Loucy (cell line): ENCODE data around the gene ZNF605.

Experiments
- H2AFZ ChIP-seq: fragments of 200-600 bp; sonication (generic); 2 replicates; pipeline ENCODE4 v1.6.0; 2016; ENCODE audit warnings: antibody characterized with exemption, mild to moderate bottlenecking, low read length, moderate library complexity
- H3F3A ChIP-seq: fragments of 200-600 bp; 2 replicates; pipeline ENCODE4 v1.6.0; 2016; ENCODE audit warnings: antibody characterized with exemption, low read depth, mild to moderate bottlenecking
- H3K27me3 ChIP-seq: fragments of 200-600 bp; sonication (generic); 2 replicates; pipeline ENCODE4 v1.6.1; 2014; ENCODE audit warnings: low read length, mild to moderate bottlenecking; ENCODE audit not compliant: insufficient read depth, poor library complexity, severe bottlenecking
- H3K36me3 ChIP-seq: fragments of 200-600 bp; sonication (generic); 2 replicates; pipeline ENCODE4 v1.6.1; 2016; ENCODE audit warnings: low read length; ENCODE audit not compliant: insufficient read depth
- H3K4me1 ChIP-seq: fragments of 200-600 bp; sonication (generic); 2 replicates; pipeline ENCODE4 v1.5.1; 2014; ENCODE audit warnings: low read length, mild to moderate bottlenecking; ENCODE audit not compliant: insufficient read depth, poor library complexity, severe bottlenecking
- H3K4me2 ChIP-seq: fragments of 200-600 bp; sonication (generic); 2 replicates; pipeline ENCODE4 v1.6.0; 2014; ENCODE audit warnings: antibody characterized with exemption, low read length, low read depth, mild to moderate bottlenecking; ENCODE audit not compliant: poor library complexity, severe bottlenecking
- H3K4me3 ChIP-seq: fragments of 200-600 bp; sonication (generic); 2 replicates; pipeline ENCODE4 v1.5.1; 2014; ENCODE audit warnings: low read length, mild to moderate bottlenecking, mixed read lengths; ENCODE audit not compliant: poor library complexity, severe bottlenecking
- H3K79me2 ChIP-seq: fragments of 200-600 bp; sonication (generic); 2 replicates; pipeline ENCODE4 v1.6.1; 2014; ENCODE audit warnings: low read length; ENCODE audit not compliant: insufficient read depth
- H3K9ac ChIP-seq: fragments of 200-600 bp; sonication (generic); 2 replicates; pipeline ENCODE4 v1.6.0; 2014; ENCODE audit warnings: mild to moderate bottlenecking, low read depth, low read length, moderate library complexity; ENCODE audit not compliant: poor library complexity, severe bottlenecking
- H3K9me2 ChIP-seq: fragments of 200-600 bp; sonication (generic); replicated peaks from 2 replicates; pipeline ENCODE4 v1.6.1; 2016; ENCODE audit warnings: low read depth, low read length, mixed read lengths
- H3K9me3 ChIP-seq: fragments of 200-600 bp; sonication (generic); 2 replicates; pipeline ENCODE4 v1.6.1; 2014; ENCODE audit warnings: mild to moderate bottlenecking, antibody characterized with exemption, low read length, low read depth; ENCODE audit not compliant: insufficient read depth
- H4K20me1 ChIP-seq: fragments of 200-600 bp; sonication (generic); 2 replicates; pipeline ENCODE4 v1.6.0; 2014; ENCODE audit warnings: antibody characterized with exemption, low read length, mild to moderate bottlenecking; ENCODE audit not compliant: insufficient read depth, poor library complexity, severe bottlenecking
- EZH2phosphoT487 ChIP-seq: fragments of 200-600 bp; IDR thresholded peaks from 2 replicates; pipeline ENCODE4 v1.6.1; 2018; ENCODE audit warnings: antibody characterized with exemption, mild to moderate bottlenecking, moderate library complexity, borderline replicate concordance
- TF ChIP-seq, protein P1 (sequence below): fragments of 200-600 bp; sonication (generic); conservative IDR thresholded peaks from 2 replicates; pipeline ENCODE4 v1.5.1; 2014; ENCODE audit warnings: mild to moderate bottlenecking, antibody characterized with exemption, low read length

The ZNF605 gene

DNA sequence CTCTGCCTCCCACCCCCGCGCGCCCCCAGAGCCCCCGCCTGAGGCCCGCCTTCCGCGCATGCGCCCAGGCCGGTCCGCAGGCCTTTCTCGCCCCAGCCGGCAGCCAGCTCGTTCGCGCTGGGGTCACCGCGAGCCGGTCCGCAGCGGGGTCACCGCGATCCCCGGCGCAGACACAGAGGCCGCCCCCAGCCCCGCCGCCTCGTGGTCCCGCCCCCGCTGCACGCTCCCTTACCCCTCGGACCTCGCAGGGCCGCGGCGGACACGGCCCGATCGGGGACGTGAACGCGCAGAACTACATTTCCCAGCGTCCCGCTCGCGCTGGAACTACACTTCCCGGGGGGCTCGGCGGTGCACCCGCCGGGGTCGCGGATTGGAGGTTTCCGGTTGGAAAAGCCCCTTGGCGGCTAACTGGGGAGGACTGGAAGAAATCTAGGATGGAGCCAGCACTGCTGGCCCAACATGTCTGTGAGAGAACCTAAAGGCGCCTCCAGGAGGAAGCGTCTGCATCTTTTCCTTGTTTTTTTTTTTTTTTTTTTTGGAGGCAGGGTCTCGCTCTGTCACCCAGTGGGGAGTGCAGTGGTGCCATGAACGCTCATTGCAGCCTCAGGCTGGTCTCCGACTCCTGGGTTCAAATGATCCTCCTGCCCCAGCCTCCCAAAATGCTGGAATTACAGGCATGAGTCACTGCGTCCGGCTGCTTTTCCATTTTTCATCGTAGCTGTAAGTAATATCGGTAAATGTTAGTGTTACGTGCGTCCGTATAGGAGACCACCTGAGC lies at the start of gene ZNF605:
ZNF605 (minus strand) TSS at position 296 of the 778 bp plus-strand sequence. CDS start 10,671 bp downstream, outside the sequence.
- Histone ChIP-seq H3K27me3 (no peaks in the 10 kb centered on the region), H2AFZ (peak within 1 kb of the TSS; percentile 95), H3K4me2 (peak within 1 kb of the TSS; percentile 91), H3K4me3 (peak within 1 kb of the TSS; percentile 95), H3K9me3 (peaks cover 2% of the 10 kb centered on the region; the same call in 1 of the 2 replicates), H3K36me3 (no peaks in the 10 kb centered on the region), H3K4me1 (peaks cover 11% of the 10 kb centered on the region), H3K79me2 (peaks cover 14% of the 10 kb centered on the region; the same call in 1 of the 2 replicates), H3F3A (peaks cover 3% of the 10 kb centered on the region; the same call in 1 of the 2 replicates), H3K9ac (peak within 1 kb of the TSS; percentile 78), H3K9me2 (no peaks in the 10 kb centered on the region), H4K20me1 (no peaks in the 10 kb centered on the region)
- no peak for TF ChIP-seq EZH2phosphoT487
- TF ChIP-seq, protein P1, sequence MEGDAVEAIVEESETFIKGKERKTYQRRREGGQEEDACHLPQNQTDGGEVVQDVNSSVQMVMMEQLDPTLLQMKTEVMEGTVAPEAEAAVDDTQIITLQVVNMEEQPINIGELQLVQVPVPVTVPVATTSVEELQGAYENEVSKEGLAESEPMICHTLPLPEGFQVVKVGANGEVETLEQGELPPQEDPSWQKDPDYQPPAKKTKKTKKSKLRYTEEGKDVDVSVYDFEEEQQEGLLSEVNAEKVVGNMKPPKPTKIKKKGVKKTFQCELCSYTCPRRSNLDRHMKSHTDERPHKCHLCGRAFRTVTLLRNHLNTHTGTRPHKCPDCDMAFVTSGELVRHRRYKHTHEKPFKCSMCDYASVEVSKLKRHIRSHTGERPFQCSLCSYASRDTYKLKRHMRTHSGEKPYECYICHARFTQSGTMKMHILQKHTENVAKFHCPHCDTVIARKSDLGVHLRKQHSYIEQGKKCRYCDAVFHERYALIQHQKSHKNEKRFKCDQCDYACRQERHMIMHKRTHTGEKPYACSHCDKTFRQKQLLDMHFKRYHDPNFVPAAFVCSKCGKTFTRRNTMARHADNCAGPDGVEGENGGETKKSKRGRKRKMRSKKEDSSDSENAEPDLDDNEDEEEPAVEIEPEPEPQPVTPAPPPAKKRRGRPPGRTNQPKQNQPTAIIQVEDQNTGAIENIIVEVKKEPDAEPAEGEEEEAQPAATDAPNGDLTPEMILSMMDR, result no peak

DNA sequence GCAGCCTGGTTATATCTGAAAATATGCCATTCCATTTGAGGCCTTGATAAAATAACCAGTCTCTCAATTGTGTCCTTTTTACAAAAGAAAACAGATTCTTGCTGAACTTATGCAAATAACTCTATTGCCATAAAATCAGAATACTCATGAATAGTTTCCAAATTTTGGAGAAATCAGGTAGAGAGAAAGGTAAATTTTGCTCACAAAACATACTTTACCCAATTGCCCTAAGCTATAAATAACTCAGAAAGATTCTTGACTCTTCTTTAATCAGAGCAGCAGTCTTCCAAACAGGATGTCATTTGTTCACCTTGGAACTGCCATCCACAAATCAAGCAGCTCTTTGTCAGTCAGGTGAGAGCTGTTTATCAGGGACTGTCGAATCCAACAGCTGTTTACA lies 42.6 kb upstream of the ZNF605 start:
- peaks cover 45% of the 10 kb centered on the region for H3K9me3 ChIP-seq
- TF ChIP-seq, protein P1, result no peak
- no peak for TF ChIP-seq EZH2phosphoT487

DNA sequence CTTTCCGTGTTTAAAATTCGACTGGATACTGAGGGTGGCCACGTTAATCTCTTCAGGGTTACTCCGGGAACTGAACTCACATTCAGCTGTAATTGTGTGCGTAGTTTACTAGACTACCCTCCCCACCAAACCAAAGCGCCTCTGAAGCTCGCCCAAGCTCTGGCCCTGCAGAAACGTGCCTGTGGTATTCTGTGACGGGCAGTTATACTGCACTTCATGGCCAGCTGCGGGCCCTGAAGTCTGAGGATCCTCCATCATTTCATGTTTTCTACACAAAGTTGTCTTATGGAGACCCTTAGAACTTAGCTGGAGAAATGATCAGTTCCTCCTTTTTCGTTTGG lies 30.7 kb upstream of the ZNF605 start:
- Histone ChIP-seq H3K36me3 (no peaks in the 10 kb centered on the region), H3K4me3 (peak overlapping the region; percentile 90), H2AFZ (peak overlapping the region; percentile 94; the same call in 1 of the 2 replicates), H4K20me1 (no peaks in the 10 kb centered on the region), H3K4me1 (peaks cover 11% of the 10 kb centered on the region), H3K4me2 (peak overlapping the region; percentile 77), H3K9me3 (no peaks in the 10 kb centered on the region), H3K9me2 (no peaks in the 10 kb centered on the region), H3K27me3 (no peaks in the 10 kb centered on the region), H3K79me2 (peaks cover 55% of the 10 kb centered on the region), H3F3A (no peaks in the 10 kb centered on the region), H3K9ac (peak overlapping the region; percentile 81)
- TF ChIP-seq, protein P1, result no peak
- TF ChIP-seq EZH2phosphoT487, result no peak

More for the DNA sequence above, 42.6 kb upstream of the ZNF605 start:
- no peaks in the 10 kb centered on the region for H3K9me2 ChIP-seq
- no peak overlapping the region for H2AFZ ChIP-seq
- no peaks in the 10 kb centered on the region for H3K4me1 ChIP-seq
- peaks cover 58% of the 10 kb centered on the region; the same call in 1 of the 2 replicates for H3K79me2 ChIP-seq
- no peak overlapping the region for H3K4me3 ChIP-seq
- peaks cover 3% of the 10 kb centered on the region for H4K20me1 ChIP-seq
- no peak overlapping the region for H3K9ac ChIP-seq
- H3K27me3 ChIP-seq, result no peaks in the 10 kb centered on the region
- H3K36me3 ChIP-seq, result peaks cover 4% of the 10 kb centered on the region; the same call in 1 of the 2 replicates
- H3K4me2 ChIP-seq, result no peak overlapping the region
- H3F3A ChIP-seq, result no peaks in the 10 kb centered on the region
